HG03469 (cell line): ENCODE data around the gene DCC.

Experiments
- ATAC-seq: cut with Tn5 transposase; IDR thresholded peaks from one replicate; pipeline ENCODE4 v1.9.1; 2021; ENCODE audit warnings: mild to moderate bottlenecking, moderate library complexity, moderate number of reproducible peaks; ENCODE audit not compliant: unreplicated experiment

The DCC gene

GRCh38 chr18:52869942-52870907, 530.2 kb downstream of the DCC start:
- ATAC-seq: no peak

GRCh38 chr18:52874774-52875173, 534.8 kb downstream of the DCC start:
- ATAC-seq: no peak

- ATAC-seq: no peak
Observed at GRCh38 chr18:52875725-52876124, 535.7 kb downstream of the DCC start.

DNA sequence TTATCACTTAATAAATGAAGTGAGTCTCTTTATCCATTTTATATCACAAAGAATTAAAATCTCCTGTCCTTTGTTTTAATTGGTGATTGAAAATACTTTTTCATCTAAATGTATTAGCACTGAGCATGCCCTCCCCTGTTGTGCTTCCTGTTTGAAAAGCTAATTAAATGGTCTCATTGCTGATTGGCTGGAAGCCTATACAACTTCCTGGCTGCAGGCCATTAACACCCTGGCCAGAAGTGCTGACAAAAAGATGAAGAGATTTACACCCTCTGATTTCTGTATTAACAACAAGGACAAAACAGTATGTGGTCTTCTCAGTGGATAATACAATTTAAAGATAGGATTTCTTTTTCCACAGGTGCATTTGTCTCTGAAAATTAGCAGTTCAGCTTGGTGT, 548.0 kb downstream of the DCC start:
- no peak for ATAC-seq

- ATAC-seq: no peak
Observed at GRCh38 chr18:52894801-52895200, 554.8 kb downstream of the DCC start.

- no peak for ATAC-seq
Observed at GRCh38 chr18:52897611-52898484, 557.9 kb downstream of the DCC start.

GRCh38 chr18:52898485-52899058, 558.6 kb downstream of the DCC start:
- no peak for ATAC-seq

DNA sequence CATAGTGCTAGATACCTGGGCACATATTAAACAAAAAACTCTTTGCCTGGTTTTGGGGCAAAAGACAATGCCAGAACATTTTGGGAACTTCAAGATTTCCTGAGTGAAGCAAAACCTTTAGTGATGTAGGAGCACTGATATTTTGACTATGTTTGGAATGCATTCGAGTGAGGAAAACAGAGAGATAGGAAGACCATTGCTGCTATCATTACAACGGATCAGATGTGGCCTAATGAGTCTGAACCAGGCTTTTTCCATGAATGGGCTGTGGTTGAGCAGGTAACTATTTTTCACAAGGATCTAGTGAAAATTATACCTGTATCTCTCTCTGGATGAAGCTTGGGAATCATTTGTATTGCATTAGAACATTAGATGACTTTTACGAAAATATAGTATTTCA, 562.2 kb downstream of the DCC start:
- ATAC-seq: no peak

DNA sequence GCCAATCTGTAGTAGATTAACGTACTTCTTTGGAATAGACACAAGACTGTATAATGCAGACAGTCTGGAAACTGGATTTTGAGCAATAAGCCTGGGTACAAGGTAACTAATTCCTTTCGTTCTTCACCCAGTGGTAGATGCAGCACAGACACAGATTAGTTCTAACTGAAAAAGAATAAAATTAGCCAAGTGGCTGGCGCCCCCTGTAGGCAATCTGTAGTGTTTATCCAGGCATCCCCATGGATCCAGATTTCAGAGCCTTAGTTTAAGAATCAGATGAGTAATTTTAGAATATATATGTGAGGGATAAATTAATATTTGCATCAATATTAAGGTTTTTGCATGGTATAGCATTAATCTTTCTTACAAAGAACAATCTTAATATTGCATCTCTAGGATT, 563.9 kb downstream of the DCC start:
- no peak for ATAC-seq

GRCh38 chr18:52907543-52908308, 567.7 kb downstream of the DCC start:
- no peak for ATAC-seq

- no peak for ATAC-seq
Observed at GRCh38 chr18:52914148-52914547, 574.2 kb downstream of the DCC start.

DNA sequence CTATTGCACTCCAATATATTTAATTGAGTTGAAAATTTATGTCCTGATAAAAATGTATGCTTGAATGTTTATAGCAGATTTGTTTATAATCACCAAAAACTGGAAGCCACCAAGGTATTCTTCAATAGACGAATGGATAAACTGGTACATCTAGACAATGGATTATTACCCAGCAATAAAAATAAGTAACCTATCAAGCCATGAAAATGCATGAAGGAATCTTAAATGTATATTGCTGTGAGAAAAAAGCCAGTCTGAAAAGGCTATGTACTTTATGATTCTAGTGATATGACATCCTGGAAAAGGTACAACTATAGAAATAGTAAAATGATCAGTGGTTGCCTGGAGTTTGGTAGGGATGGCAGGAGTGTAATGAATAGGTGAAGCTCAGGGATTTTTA, 580.7 kb downstream of the DCC start:
- no peak for ATAC-seq

- no peak for ATAC-seq
Observed at GRCh38 chr18:52933356-52933755, 593.4 kb downstream of the DCC start.

DNA sequence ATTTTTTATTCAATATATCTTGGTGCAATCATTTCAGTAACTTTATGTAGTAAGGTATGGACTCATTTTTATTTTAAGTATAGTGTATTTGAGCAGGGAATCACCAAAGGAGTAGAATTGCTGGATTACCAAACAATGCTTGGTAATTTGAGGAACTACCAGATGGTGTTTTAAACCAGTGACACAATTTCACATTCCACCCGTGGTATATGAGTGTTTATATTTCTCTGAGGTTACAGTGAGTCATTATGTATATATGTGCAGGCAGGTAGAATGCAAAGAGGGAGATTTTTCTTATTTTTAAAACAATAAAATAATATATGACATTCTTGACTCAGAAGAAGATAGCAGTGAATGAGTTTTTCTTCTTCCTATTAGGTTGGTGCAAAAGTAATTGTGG, 596.9 kb downstream of the DCC start:
- no peak for ATAC-seq

GRCh38 chr18:52937840-52938239, 597.8 kb downstream of the DCC start:
- ATAC-seq: no peak

GRCh38 chr18:52945552-52945951, 605.6 kb downstream of the DCC start:
- no peak for ATAC-seq

DNA sequence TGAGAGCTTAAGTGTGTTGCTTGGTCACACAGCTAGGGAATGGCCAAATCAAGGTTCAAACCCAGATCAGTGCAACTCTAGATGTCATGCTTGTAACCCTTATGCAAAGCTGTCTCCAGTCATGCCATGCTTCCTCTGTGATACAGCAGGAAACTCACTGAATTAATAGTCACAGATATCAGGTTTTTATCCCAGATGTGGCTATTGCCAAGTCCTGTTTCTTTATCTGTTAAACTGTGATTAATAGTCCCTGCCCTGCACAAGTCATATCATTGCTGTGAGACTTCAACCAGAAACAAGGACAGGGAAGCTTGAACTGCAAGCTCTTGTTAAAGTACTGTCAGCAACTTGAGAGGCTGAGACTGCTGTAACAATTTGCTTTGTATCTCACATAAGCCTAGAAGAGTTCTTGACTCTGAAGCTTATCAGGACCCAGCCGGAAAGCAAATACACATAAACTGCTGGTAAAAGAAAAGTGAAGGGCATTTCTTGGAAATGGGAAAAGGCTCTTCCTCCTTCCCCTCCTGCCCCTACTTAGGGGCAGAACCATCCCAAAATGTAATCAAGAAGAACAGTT, 609.0 kb downstream of the DCC start:
- ATAC-seq: no peak

DNA sequence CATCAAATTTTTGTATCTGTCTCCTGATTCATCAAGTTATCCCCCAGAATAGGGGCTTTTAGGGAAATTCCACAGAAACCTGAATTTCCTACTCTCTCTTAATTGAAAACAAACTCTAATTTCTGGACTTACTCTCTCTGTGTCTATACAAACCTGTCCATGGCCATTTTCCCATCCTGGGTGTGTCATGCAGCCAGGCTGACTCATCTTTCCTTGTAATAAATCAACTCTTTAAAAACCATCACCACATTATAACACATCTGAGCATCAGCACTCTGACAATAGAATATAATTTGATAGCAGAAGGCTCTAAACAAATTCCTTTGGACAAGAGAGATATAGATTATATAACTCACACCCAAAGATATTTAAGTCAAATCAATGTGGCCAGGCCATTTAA, 610.2 kb downstream of the DCC start:
- ATAC-seq: no peak

DNA sequence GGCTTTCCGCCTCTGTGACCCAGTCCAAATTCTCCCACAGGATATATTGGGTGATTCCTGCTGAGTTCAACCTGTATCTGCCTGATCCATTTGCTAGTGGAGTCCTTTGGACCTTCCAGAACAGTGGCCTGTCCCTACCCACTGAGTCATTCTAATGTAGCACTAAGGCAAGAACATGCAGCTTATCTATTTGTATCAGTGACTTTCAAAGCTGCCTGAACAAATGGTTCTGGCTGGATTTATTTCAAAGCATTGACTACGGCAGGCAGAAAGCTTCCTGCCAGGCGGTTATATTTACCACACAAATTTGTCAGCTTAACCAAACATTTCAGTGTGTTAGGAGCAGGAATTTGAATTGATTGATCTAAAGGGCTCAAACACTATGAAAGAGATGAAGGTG, 613.4 kb downstream of the DCC start:
- no peak for ATAC-seq

DNA sequence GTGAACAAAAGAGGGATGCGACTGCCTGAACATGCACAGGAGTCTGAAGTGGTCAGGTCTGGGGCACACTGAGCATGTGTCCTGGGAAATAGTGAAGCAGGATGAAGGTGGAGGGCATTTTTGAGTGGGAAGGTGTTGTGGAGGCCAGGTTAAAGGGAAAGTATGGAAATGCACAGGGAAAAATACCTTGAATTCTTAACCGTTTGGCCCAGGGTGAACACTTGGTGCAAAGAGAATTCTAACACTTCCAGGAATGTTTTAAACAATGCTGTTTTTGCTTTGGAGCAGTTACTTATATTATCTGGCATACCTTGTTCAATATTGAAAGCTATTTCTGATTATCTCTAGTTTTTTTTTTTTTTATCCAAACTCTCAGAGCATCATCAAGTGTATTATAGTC, 623.5 kb downstream of the DCC start:
- ATAC-seq: no peak
